ENCODE results near the gene CCHCR1. TPM values are rescaled to one million over a fixed set of nuclear protein-coding genes. Genes with fewer than 3 reads are reported as not detected.

Gene CCHCR1
- total and polyA plus RNA-seq, 9 donors = 11.2 to 31.5 (median 23.6) TPM

DNA sequence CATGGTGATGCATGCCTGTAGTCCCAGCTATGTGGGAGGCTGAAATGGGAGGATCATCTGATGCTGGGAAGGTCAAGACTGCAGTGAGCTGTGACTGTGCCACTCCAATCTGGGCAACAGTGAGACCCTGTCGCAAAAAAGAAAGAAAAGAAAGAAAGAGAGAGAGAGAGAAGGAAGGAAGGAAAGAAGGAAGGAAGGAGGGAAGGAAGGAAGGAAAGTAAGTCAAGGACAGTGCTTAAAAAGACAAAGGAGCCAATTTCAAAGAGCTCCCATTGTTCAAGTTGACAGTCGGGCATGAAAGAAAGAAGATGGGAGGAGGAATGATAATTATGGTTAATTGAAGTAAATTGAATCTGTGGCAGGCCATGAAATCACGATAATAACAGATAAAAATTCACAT is 61.4 kb downstream of the CCHCR1 start:
- TF ChIP-seq EP300 (IDR thresholded peaks at IDR 0.05) (no peak), POLR2A (IDR thresholded peaks at IDR 0.05) (no peak)
- TF ChIP-seq, protein P1, sequence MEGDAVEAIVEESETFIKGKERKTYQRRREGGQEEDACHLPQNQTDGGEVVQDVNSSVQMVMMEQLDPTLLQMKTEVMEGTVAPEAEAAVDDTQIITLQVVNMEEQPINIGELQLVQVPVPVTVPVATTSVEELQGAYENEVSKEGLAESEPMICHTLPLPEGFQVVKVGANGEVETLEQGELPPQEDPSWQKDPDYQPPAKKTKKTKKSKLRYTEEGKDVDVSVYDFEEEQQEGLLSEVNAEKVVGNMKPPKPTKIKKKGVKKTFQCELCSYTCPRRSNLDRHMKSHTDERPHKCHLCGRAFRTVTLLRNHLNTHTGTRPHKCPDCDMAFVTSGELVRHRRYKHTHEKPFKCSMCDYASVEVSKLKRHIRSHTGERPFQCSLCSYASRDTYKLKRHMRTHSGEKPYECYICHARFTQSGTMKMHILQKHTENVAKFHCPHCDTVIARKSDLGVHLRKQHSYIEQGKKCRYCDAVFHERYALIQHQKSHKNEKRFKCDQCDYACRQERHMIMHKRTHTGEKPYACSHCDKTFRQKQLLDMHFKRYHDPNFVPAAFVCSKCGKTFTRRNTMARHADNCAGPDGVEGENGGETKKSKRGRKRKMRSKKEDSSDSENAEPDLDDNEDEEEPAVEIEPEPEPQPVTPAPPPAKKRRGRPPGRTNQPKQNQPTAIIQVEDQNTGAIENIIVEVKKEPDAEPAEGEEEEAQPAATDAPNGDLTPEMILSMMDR (IDR thresholded peaks at IDR 0.05) = no peak
- no peak overlapping the region for H3K27ac ChIP-seq
- no peaks in the 10 kb centered on the region for H3K4me1 ChIP-seq (ENCODE audit: insufficient read depth)
- no peak for DNase-seq
- WGBS, 3 donors = 72 to 79% (median 73%) methylated on average over 3 of the region's 3 CpGs
- no peak overlapping the region for H3K4me3 ChIP-seq
- no peaks in the 10 kb centered on the region for H3K9me3 ChIP-seq
- H3K27me3 ChIP-seq = no peaks in the 10 kb centered on the region
- intact Hi-C loops (cut with DNase I) = loop anchor here in 1 of 4 donors (10.0 kb wide), 1 partner anchor 1459 kb away; no protein-coding TSS in a partner anchor
- no peaks in the 10 kb centered on the region for H3K36me3 ChIP-seq

DNA sequence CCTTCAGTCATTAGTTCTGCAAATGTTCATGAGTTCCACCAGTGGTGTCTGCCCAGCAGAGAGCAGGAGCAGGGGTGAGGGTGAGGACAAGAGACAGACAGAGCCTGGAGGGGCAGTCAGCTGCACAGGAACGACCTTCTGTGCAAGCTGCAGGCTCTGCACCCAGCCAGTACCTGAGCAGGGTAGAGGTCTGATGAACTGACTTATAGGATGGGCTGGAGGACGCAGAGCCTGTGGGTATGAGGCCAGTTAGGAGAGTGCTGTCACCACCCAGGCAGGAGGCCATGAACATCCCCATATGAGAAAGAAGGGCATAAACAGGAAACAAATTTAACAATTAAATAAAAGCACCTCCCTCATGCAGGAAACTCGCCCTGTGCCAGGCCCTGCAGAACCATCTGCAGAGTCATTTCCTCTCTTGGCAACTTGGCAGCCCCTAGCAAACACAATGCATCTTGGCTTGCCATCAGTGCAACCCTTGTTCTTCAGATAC is 63.2 kb downstream of the CCHCR1 start:
- Histone ChIP-seq H3K4me3 (no peak overlapping the region), H3K27ac (no peak overlapping the region), H3K9me3 (no peaks in the 10 kb centered on the region), H3K4me1 (ENCODE audit: insufficient read depth) (no peaks in the 10 kb centered on the region), H3K36me3 (no peaks in the 10 kb centered on the region), H3K27me3 (no peaks in the 10 kb centered on the region)
- WGBS, 3 donors = 60 to 75% (median 68%) methylated on average over 3 of the region's 3 CpGs
- intact Hi-C loops (cut with DNase I) = loop anchor here in 1 of 4 donors (10.0 kb wide), 1 partner anchor 1460 kb away; no protein-coding TSS in a partner anchor
- DNase-seq = no peak
- no peak for TF ChIP-seq POLR2A (IDR thresholded peaks at IDR 0.05)
- TF ChIP-seq, protein P1 (IDR thresholded peaks at IDR 0.05) = no peak
- TF ChIP-seq EP300 (IDR thresholded peaks at IDR 0.05) = no peak

DNA sequence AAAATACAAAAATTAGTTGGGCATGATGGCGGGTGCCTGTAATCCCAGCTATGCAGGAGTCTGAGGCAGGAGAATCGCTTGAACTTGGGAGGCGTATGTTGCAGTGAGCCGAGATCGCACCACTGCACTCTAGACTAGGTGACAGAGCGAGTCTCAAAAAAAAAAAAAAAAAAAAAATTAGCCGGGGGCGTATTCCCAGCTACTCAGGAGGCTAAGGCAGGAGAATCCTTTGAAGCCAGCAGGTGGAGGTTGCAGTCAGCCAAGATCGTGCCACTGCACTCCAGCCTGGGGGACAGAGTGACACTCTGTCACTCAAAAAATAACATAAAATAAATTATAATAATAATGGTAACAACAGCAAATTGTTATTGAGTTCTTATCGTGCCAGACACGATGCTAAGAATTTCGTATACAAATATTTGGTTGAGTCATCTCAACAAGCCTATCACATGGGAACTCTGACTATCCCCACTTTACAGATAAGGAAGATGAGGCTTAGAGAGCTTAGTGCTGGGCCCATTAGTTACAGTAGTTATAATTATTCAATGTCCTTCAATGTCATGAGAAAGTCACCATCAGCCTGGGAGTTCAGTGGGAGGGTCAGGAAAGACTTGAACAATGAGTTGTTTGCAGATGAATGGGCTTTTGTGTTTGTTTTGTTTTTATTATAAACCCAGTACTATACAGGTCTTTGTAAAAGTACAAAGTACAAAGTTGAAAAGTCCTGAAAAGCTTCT is 64.7 kb downstream of the CCHCR1 start:
- Histone ChIP-seq H3K9me3 (no peaks in the 10 kb centered on the region), H3K4me3 (no peak overlapping the region), H3K27ac (no peak overlapping the region), H3K27me3 (no peaks in the 10 kb centered on the region), H3K4me1 (ENCODE audit: insufficient read depth) (no peaks in the 10 kb centered on the region), H3K36me3 (no peaks in the 10 kb centered on the region)
- TF ChIP-seq POLR2A (IDR thresholded peaks at IDR 0.05) (no peak), EP300 (IDR thresholded peaks at IDR 0.05) (no peak)
- TF ChIP-seq, protein P1 (IDR thresholded peaks at IDR 0.05) = no peak
- intact Hi-C loops (cut with DNase I) = loop anchor here in 1 of 4 donors (10.0 kb wide), 1 partner anchor 1462 kb away; no protein-coding TSS in a partner anchor
- 70 to 79% (median 72%) methylated on average over 12 of the region's 12 CpGs for WGBS, 3 donors
- no peak for DNase-seq

Small RNAs within 50 kb of the gene (small RNA-seq; reads per million reads assigned to genes)
- not detected for gene POLR2LP1

Other genes starting within 250 kb of the CCHCR1 start
- 10 to 100 TPM in 6 of 7 donors, 1 to 10 TPM in 1; 5.6 to 43.9 (median 25.7) TPM for gene GTF2H4, start 249.6 kb downstream of the CCHCR1 start, total RNA-seq
- gene GTF2H4, start 249.6 kb downstream of the CCHCR1 start, polyA plus RNA-seq = 10 to 100 TPM; 22.0 to 24.5 TPM
- 10 to 100 TPM in 6 of 7 donors, 1 to 10 TPM in 1; 6.7 to 32.3 (median 19.8) TPM for gene VARS2, start 243.6 kb downstream of the CCHCR1 start, total RNA-seq
- gene VARS2, start 243.6 kb downstream of the CCHCR1 start, polyA plus RNA-seq = 10 to 100 TPM; 17.0 to 23.4 TPM
- 1 to 10 TPM in 1 of 7 donors, under 1 TPM in 2, not detected in 4; 0.80 to 3.1 (median 0.82) TPM for gene SFTA2, start 225.6 kb downstream of the CCHCR1 start, total RNA-seq
- not detected for gene SFTA2, start 225.6 kb downstream of the CCHCR1 start, polyA plus RNA-seq
- under 1 TPM in 1 of 7 donors, not detected in 6; under 0.01 TPM for gene MUCL3, start 216.8 kb downstream of the CCHCR1 start, total RNA-seq
- not detected for gene MUCL3, start 216.8 kb downstream of the CCHCR1 start, polyA plus RNA-seq
- gene MUC21, start 174.1 kb downstream of the CCHCR1 start, total RNA-seq = not detected
- not detected for gene MUC21, start 174.1 kb downstream of the CCHCR1 start, polyA plus RNA-seq
- not detected for gene MUC22, start 147.3 kb downstream of the CCHCR1 start, total RNA-seq
- not detected for gene MUC22, start 147.3 kb downstream of the CCHCR1 start, polyA plus RNA-seq
- not detected for gene C6orf15, start 45.2 kb downstream of the CCHCR1 start, total RNA-seq
- gene C6orf15, start 45.2 kb downstream of the CCHCR1 start, polyA plus RNA-seq = not detected
- 1 to 10 TPM in 5 of 7 donors, under 1 TPM in 2; 0.45 to 7.7 (median 2.2) TPM for gene PSORS1C1, start 43.0 kb downstream of the CCHCR1 start, total RNA-seq
- gene PSORS1C1, start 43.0 kb downstream of the CCHCR1 start, polyA plus RNA-seq = 1 to 10 TPM; 3.8 to 7.8 TPM
- under 1 TPM in 1 of 7 donors, not detected in 6; 0.34 TPM for gene CDSN, start 37.4 kb downstream of the CCHCR1 start, total RNA-seq
- gene CDSN, start 37.4 kb downstream of the CCHCR1 start, polyA plus RNA-seq = under 1 TPM in 1 of 2 donors, not detected in 1; 0.05 TPM
- gene PSORS1C2, start 18.7 kb downstream of the CCHCR1 start, total RNA-seq = not detected
- gene PSORS1C2, start 18.7 kb downstream of the CCHCR1 start, polyA plus RNA-seq = not detected
- 1 to 10 TPM; 3.9 to 9.9 (median 6.7) TPM for gene TCF19, start 787 bp upstream of the CCHCR1 start, total RNA-seq
- gene TCF19, start 787 bp upstream of the CCHCR1 start, polyA plus RNA-seq = 1 to 10 TPM; 7.1 to 7.2 TPM
- gene POU5F1, start 12.9 kb upstream of the CCHCR1 start, total RNA-seq = 10 to 100 TPM in 1 of 7 donors, 1 to 10 TPM in 3, under 1 TPM in 2, not detected in 1; 0.28 to 61.2 (median 3.6) TPM
- gene POU5F1, start 12.9 kb upstream of the CCHCR1 start, polyA plus RNA-seq = under 1 TPM; 0.25 to 0.41 TPM
- 100 to 1,000 TPM; 195 to 480 (median 354) TPM for gene HLA-C, start 114.3 kb upstream of the CCHCR1 start, total RNA-seq
- 100 to 1,000 TPM; 306 to 700 TPM for gene HLA-C, start 114.3 kb upstream of the CCHCR1 start, polyA plus RNA-seq
- 100 to 1,000 TPM; 358 to 625 (median 492) TPM for gene HLA-B, start 199.4 kb upstream of the CCHCR1 start, total RNA-seq
- 1,000 to 10,000 TPM in 1 of 2 donors, 100 to 1,000 TPM in 1; 680 to 2,036 TPM for gene HLA-B, start 199.4 kb upstream of the CCHCR1 start, polyA plus RNA-seq
- gene MICA, start 245.8 kb upstream of the CCHCR1 start, total RNA-seq = 10 to 100 TPM; 15.8 to 48.9 (median 24.5) TPM
- gene MICA, start 245.8 kb upstream of the CCHCR1 start, polyA plus RNA-seq = 10 to 100 TPM; 31.1 to 33.2 TPM